Endothelial cell of umbilical vein (primary cell): Measurements from ENCODE around the gene EDC3. TPM values are rescaled to one million over a fixed set of nuclear protein-coding genes. Genes with fewer than 3 reads are reported as not detected.

Experiments used
- BruUV-seq: library from RNA; stranded (reverse); fragments of 400-500 nt; replicated peaks from 2 replicates; lab custom pipeline; 2021; lab: Mats Ljungman, UMichigan
- CTCF ChIA-PET: fragments of 300-600, 350-600 bp; sonication (Branson Sonifier 250); formaldehyde crosslinking; loops from one replicate; lab custom pipeline; 2021; ENCODE audit warnings: antibody characterized with exemption, inconsistent platforms; lab: Charles Lee
- POLR2A ChIA-PET: fragments of 300-600, 350-600 bp; sonication (Branson Sonifier 250); formaldehyde crosslinking; loops from one replicate; lab custom pipeline; 2021; ENCODE audit warnings: antibody characterized with exemption, inconsistent platforms; lab: Charles Lee
- DNase-seq: peaks from one replicate; pipeline ENCODE4 v3.0.0-alpha.2; 2011; ENCODE audit warnings: low read depth, low spot score
- FAIRE-seq: peaks from 2 replicates; lab custom pipeline; 2011; peaks lifted over from hg19 to GRCh38; lab: Jason Lieb, UNC
- H2AFZ ChIP-seq: 2 replicates; pipeline ENCODE4 v1.6.0; 2012; ENCODE audit warnings: low read depth, low read length, control low read depth, inconsistent platforms
- H3K27ac ChIP-seq: 2 replicates; pipeline ENCODE4 v1.5.1; 2011; ENCODE audit warnings: low read depth, mild to moderate bottlenecking, control low read depth, low read length, moderate library complexity; ENCODE audit not compliant: insufficient read depth
- H3K27me3 ChIP-seq, 2 experiments: 2 replicates each; pipeline versions ENCODE4 v1.6.0 to v1.6.1; 2011; ENCODE audit warnings: low read length in 2 of 2, mixed read lengths in 1 of 2; ENCODE audit not compliant: control insufficient read depth in 2 of 2, insufficient read depth in 2 of 2
- H3K36me3 ChIP-seq, 2 experiments: 2 replicates in 1 of 2; 3 replicates in 1 of 2; pipeline ENCODE4 v1.5.1; 2011; ENCODE audit warnings: low read length in 2 of 2, mild to moderate bottlenecking in 1 of 2, moderate library complexity in 1 of 2; ENCODE audit not compliant: control insufficient read depth in 2 of 2, insufficient read depth in 2 of 2; ENCODE audit errors: extremely low read depth in 1 of 2
- H3K4me1 ChIP-seq: 3 replicates; pipeline ENCODE4 v1.5.1; 2011; ENCODE audit warnings: mild to moderate bottlenecking, low read length; ENCODE audit not compliant: control insufficient read depth, insufficient read depth; ENCODE audit errors: extremely low read depth
- H3K4me2 ChIP-seq: 2 replicates; pipeline ENCODE4 v1.6.1; 2011; ENCODE audit warnings: low read length, control low read depth, mixed read lengths; ENCODE audit not compliant: insufficient read depth
- H3K4me3 ChIP-seq, 3 experiments: fragments of 200-600 bp in 1 of 3; sonication (generic), shearing (Covaris generic) in 1 of 3; replicated peaks in 1 of 3; 2 replicates each; pipeline ENCODE4 v1.5.1; 2011 to 2016; ENCODE audit warnings: control low read depth in 3 of 3, low read length in 3 of 3, mild to moderate bottlenecking in 2 of 3, inconsistent platforms in 1 of 3, low read depth in 1 of 3, moderate library complexity in 1 of 3; ENCODE audit not compliant: insufficient read depth in 1 of 3
- H3K79me2 ChIP-seq: 2 replicates; pipeline ENCODE4 v1.6.0; 2012; ENCODE audit warnings: low read length, inconsistent platforms; ENCODE audit not compliant: control insufficient read depth, insufficient read depth
- H3K9ac ChIP-seq: replicated peaks from 2 replicates; pipeline ENCODE3; 2011; ENCODE audit warnings: low read length, control low read depth; ENCODE audit not compliant: insufficient read depth; ENCODE audit errors: extremely low read depth
- H3K9me1 ChIP-seq: replicated peaks from 3 replicates; pipeline ENCODE4 v1.6.0; 2011; ENCODE audit warnings: mild to moderate bottlenecking, low read length; ENCODE audit not compliant: control insufficient read depth, insufficient read depth; ENCODE audit errors: extremely low read depth
- H3K9me3 ChIP-seq: replicated peaks from 2 replicates; pipeline ENCODE4 v1.5.1; 2012; ENCODE audit warnings: low read length, inconsistent platforms; ENCODE audit not compliant: control insufficient read depth, insufficient read depth
- H4K20me1 ChIP-seq: replicated peaks from 2 replicates; pipeline ENCODE3; 2011; ENCODE audit warnings: mild to moderate bottlenecking, low read length; ENCODE audit not compliant: control insufficient read depth, insufficient read depth; ENCODE audit errors: extremely low read depth
- EZH2 ChIP-seq: IDR thresholded peaks from 2 replicates; pipeline ENCODE4 v1.6.1; 2012; ENCODE audit warnings: borderline replicate concordance, low read depth, mild to moderate bottlenecking, moderate library complexity, low read length, inconsistent platforms; ENCODE audit not compliant: severe bottlenecking
- FOS ChIP-seq: IDR thresholded peaks from 2 replicates; pipeline ENCODE4 v1.6.1; 2011; ENCODE audit warnings: mild to moderate bottlenecking, low read length, moderate library complexity, borderline replicate concordance; ENCODE audit not compliant: insufficient read depth
- GATA2 ChIP-seq: IDR thresholded peaks from 2 replicates; pipeline ENCODE4 v1.7.0; 2011; ENCODE audit warnings: low read depth, mild to moderate bottlenecking, moderate library complexity, mixed read lengths, low read length; ENCODE audit not compliant: insufficient read length, insufficient read depth
- JUN ChIP-seq: IDR thresholded peaks from 2 replicates; pipeline ENCODE4 v1.6.1; 2011; ENCODE audit warnings: borderline replicate concordance, low read depth; ENCODE audit not compliant: insufficient read length, insufficient read depth
- MAX ChIP-seq: IDR thresholded peaks from 2 replicates; pipeline ENCODE4 v1.6.1; 2011; ENCODE audit not compliant: insufficient read depth, insufficient read length
- MYC ChIP-seq: IDR thresholded peaks from one replicate; pipeline ENCODE4 v1.6.1; 2011; ENCODE audit warnings: mild to moderate bottlenecking, low read depth, low read length
- POLR2A ChIP-seq: IDR thresholded peaks from 2 replicates; pipeline ENCODE4 v1.6.1; 2012; ENCODE audit warnings: low read depth, mild to moderate bottlenecking, control low read depth, low read length
- POLR2AphosphoS5 ChIP-seq: IDR thresholded peaks from 2 replicates; pipeline ENCODE4 v1.6.1; 2012; ENCODE audit warnings: low read depth, mild to moderate bottlenecking, control low read depth, low read length, moderate library complexity; ENCODE audit not compliant: insufficient read depth
- dilution Hi-C: fragments of 300-500 bp; cut with MboI; formaldehyde crosslinking; loops from one replicate; pipeline ENCODE4 v1.15.0; 2019; ENCODE audit warnings: low sequenced_read_pairs; ENCODE audit not compliant: extremely low pct_ligation_motif_present
- intact Hi-C: fragments of 100-400 bp; cut with micrococcal nuclease; formaldehyde crosslinking; loops from one replicate; pipeline ENCODE4 v1.10.0; 2022
- polyA plus RNA-seq, 4 experiments: library from polyadenylated mRNA; depleted of rRNA in 3 of 4; stranded (reverse) in 3 of 4; unstranded in 1 of 4; fragments of >200 nt; gene quantifications; 2 replicates each; pipeline versions ENCODE4 v1.2.1 to v1.2.3, GENCODE V29; 2011 to 2012; ENCODE audit warnings: missing spikeins in 1 of 4
- total RNA-seq: library from RNA; stranded (reverse); gene quantifications from 2 replicates; pipeline ENCODE4 v1.2.3, GENCODE V29; 2021
- TF ChIP-seq, protein P1 (sequence below), 2 donors: IDR thresholded peaks; 1 replicate in 1 of 2; 2 replicates in 1 of 2; pipeline ENCODE4 v1.5.1; 2011; ENCODE audit warnings: low read length in 2 of 2, mild to moderate bottlenecking in 2 of 2, moderate library complexity in 2 of 2, control low read depth in 1 of 2, inconsistent platforms in 1 of 2, low read depth in 1 of 2; ENCODE audit not compliant: insufficient read depth in 1 of 2; ENCODE audit errors: extremely low read depth in 1 of 2

EDC3 gene
- total and polyA plus RNA-seq, 2 donors (not counting 3 experiments of a cell fraction or from before 2014, with no cell fraction given): 55.9 to 56.5 TPM

DNA sequence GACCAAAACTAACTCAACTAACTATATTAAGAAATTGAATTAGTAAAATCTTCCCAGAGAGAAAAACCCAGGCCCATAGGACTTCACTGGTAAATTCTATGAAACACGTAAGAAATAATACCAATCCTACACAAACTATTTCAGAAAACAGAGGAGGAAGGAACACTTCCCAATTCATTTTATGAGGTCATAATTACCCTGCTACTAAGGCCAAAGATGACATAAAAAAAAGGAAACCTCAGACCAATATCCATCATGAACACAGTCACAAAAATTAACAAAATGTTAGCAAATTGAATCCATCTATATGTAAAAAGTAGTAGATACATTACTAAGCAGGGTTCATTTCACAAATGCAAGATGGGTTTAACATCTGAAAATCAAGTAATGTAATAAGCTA is 3.5 kb downstream of the EDC3 start:
- POLR2A ChIA-PET: no interaction called here
- peaks cover 51% of the 10 kb centered on the region for H3K79me2 ChIP-seq
- FAIRE-seq: no peak

More for the DNA sequence above, 3.5 kb downstream of the EDC3 start:
- H3K9me1 ChIP-seq: no peaks in the 10 kb centered on the region
- CTCF ChIA-PET: no interaction called here
- intact Hi-C loops: no loop called here
- no peaks in the 10 kb centered on the region for H3K9me3 ChIP-seq
- no TSS peak for BruUV-seq
- TF ChIP-seq FOS (no peak), EZH2 (no peak), POLR2AphosphoS5 (no peak), MYC (no peak), POLR2A (no peak), MAX (no peak), JUN (no peak), GATA2 (no peak)
- TF ChIP-seq, protein P1, sequence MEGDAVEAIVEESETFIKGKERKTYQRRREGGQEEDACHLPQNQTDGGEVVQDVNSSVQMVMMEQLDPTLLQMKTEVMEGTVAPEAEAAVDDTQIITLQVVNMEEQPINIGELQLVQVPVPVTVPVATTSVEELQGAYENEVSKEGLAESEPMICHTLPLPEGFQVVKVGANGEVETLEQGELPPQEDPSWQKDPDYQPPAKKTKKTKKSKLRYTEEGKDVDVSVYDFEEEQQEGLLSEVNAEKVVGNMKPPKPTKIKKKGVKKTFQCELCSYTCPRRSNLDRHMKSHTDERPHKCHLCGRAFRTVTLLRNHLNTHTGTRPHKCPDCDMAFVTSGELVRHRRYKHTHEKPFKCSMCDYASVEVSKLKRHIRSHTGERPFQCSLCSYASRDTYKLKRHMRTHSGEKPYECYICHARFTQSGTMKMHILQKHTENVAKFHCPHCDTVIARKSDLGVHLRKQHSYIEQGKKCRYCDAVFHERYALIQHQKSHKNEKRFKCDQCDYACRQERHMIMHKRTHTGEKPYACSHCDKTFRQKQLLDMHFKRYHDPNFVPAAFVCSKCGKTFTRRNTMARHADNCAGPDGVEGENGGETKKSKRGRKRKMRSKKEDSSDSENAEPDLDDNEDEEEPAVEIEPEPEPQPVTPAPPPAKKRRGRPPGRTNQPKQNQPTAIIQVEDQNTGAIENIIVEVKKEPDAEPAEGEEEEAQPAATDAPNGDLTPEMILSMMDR (IDR thresholded peaks at IDR 0.05; ENCODE audit: extremely low read depth in 1 of 2, insufficient read depth in 1 of 2, low read depth in 1 of 2, low read length in 2 of 2): no peak
- H3K4me1 ChIP-seq: peaks cover 15% of the 10 kb centered on the region
- DNase-seq: no peak
- H3K36me3 ChIP-seq: no peaks in the 10 kb centered on the region
- no peak overlapping the region for H2AFZ ChIP-seq
- dilution Hi-C loops: no loop called here
- no peak overlapping the region for H3K9ac ChIP-seq
- no peak overlapping the region for H3K27ac ChIP-seq
- no peaks in the 10 kb centered on the region for H3K27me3 ChIP-seq
- H3K4me2 ChIP-seq: no peak overlapping the region
- H3K4me3 ChIP-seq: no peak overlapping the region
- no peaks in the 10 kb centered on the region for H4K20me1 ChIP-seq
